ENCODE results near the gene IRF2BP2.
"Not testable (repeated sequence)": the region's sequence is repeated elsewhere in the genome, so short reads cannot be mapped to it uniquely, and the experiment has no call there.

The IRF2BP2 gene

DNA sequence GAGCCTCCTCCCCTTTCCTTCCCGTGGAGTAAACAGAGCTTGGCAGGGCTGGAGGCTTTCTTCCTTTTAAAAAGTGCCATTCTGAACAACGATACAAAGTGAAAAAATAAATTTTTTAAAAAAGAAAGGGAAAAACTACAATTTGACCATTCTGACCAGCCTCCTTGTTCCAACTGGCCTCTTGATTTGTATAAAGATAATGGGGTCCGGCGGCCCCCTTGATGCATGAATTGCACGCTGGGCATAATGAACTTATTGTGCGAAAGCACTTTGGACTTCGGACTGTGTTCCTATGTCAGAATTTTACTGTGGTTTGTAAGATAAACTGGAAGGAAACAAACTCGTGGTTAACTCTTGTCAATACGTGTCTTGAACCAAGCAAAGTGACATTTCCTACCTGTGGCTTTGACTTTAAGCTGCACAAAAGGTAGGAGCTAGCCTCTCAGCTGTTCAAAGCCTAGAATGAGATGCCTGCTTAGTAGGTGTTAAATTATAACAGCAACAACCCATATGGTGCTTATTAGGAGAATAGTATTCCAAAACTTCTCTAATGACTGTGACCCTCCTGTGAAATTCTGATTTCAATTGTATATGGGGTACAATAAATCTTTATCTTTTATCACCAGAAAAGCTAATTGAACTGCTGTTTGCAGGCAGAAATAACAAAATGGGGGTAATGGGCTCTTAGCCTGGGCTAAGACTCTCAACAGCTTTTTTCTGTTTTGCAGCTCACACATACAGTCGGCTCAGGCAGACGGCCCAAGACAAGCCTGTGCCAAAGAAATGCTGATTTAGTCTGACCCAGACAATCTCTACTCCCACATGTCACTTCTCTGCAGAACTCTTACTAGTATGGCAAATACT is 9.3 kb downstream of the IRF2BP2 start:
- DNase-seq = peak; percentile 83

GRCh38 chr1:234599617-234600417 is 10.2 kb downstream of the IRF2BP2 start:
- peak; percentile 89 for DNase-seq

DNA sequence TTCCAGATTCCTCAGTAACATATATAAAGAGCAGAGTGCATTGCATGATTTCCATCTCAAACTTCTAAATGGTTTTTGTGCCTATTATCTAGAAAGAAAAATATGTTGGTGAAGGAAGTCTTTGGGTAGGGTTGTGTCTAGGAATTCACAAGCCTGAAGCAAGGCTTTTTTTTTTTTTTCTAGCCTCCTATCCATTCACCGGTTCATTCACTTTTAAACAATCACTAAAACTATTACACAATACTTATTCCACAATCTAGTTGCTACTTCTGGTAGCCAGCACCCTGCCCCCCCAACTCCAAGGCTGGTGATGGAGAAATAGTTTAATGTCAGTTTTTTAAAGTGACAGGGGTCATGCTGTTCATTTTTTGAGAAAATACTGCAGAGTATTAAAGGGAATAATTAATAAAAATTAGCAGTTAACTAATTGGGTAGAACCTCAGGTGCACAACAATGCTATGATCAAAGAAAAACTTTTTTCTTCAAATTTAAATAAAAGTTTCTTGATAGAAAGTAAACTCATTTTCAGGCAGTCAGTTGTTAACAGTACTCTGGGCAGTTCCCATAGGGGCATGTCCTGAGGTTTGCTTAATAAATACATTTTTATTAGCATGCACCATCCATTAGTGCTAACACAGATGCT is 10.9 kb downstream of the IRF2BP2 start:
- DNase-seq = no peak

DNA sequence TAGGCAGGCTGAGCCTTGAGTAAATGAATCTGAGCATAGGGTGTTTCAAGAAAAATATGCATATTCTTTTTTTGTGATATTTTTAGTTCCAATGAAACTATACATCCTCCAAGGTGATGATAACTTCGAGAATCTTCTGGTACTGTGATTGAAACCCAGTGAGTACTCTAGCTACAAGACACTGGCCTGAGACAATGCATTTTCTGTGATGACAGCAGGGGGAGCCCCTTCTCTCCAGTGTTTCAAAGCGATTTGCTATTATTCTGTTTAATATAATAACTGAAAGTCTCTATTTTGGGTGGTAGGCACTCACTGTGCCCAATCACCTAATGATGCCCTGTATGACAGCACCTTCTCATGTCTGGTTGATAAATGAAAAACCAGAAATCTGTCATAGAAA is 12.1 kb downstream of the IRF2BP2 start:
- DNase-seq = no peak

GRCh38 chr1:234595899-234596298 is 14.1 kb downstream of the IRF2BP2 start:
- no peak for DNase-seq

- DNase-seq = not testable (repeated sequence)
Observed at GRCh38 chr1:234594575-234594974, 15.4 kb downstream of the IRF2BP2 start.

- DNase-seq = no peak
Observed at GRCh38 chr1:234593771-234594504, 16.0 kb downstream of the IRF2BP2 start.

DNA sequence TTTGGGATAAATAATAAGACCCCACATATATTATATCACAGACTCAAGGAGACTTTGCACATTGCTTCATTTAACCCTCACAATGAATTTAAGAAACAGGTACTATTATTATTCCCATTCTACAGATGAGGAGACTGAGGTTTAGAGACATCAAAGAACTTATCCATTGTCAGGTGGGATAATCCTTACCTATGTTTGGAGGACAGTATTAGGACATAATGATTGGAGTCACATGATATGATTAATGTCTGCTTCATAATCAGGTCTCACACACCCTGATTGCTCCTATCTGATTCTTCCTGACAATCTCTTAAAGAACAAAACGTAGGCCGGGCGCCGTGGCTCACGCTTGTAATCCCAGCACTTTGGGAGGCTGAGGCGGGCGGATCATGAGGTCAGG is 16.9 kb downstream of the IRF2BP2 start:
- DNase-seq = no peak

- no peak for DNase-seq
Observed at GRCh38 chr1:234592240-234592639, 17.7 kb downstream of the IRF2BP2 start.

GRCh38 chr1:234591131-234591530 is 18.8 kb downstream of the IRF2BP2 start:
- no peak for DNase-seq

DNA sequence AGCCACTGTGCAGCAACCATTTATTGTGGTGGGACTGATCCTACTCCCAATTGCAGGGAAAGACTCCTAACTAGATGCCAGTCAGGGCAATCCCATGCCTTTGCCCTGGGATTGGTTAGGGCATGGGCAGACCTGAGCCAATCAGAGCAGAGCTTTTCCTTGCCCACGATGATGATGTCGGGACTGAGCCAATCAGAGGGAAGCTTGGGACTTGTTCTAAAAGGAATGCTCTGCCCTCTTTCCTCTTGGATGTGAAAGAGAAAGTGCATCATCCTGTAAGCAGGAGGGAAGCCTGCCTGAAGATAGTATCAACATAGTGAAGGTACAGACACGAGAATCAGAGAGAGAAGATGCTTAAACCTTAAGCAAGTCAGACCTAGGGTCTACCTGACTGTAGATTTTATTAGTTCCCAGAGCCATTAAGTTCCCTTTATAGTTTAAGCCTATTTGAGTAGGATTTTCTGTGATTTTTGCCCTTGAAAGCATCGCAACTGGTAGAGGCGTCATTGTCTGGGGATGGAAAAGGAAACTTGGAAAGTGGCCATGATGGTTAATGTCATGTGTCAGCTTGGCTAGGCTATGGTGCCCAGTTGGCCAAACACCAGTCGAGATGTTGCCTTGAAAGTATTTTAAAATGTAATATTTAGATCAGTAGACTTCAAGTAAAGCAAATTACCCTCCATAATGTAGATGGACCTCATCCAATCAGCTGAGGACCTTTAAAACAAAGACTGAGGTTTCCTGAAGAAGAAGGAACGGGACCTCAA is 19.9 kb downstream of the IRF2BP2 start:
- no peak for DNase-seq

- no peak for DNase-seq
Observed at GRCh38 chr1:234589064-234589800, 20.7 kb downstream of the IRF2BP2 start.

DNA sequence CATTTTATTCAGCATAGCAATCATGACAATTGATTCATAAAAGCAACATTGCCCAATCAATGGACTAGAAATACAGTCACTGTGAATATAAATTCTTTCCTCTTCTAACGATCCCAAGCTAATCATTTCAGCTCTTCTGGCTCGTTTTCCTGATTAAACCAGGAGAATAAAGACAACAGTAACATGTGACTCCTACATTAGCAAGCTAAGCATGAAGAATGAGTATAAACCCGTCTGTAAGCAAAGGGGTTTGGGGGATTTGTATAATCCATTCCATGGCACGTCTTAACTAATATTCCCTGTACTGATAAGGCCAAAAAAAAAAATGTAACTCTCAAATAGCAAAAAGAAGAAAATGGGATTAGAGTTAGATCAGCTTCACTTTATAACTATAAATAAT is 21.6 kb downstream of the IRF2BP2 start:
- no peak for DNase-seq

GRCh38 chr1:234586892-234587485 is 23.0 kb downstream of the IRF2BP2 start:
- no peak for DNase-seq

GRCh38 chr1:234586304-234586703 is 23.7 kb downstream of the IRF2BP2 start:
- no peak for DNase-seq

GRCh38 chr1:234585330-234586055 is 24.5 kb downstream of the IRF2BP2 start:
- DNase-seq = no peak

- DNase-seq = no peak
Observed at GRCh38 chr1:234584926-234585325, 25.1 kb downstream of the IRF2BP2 start.

DNA sequence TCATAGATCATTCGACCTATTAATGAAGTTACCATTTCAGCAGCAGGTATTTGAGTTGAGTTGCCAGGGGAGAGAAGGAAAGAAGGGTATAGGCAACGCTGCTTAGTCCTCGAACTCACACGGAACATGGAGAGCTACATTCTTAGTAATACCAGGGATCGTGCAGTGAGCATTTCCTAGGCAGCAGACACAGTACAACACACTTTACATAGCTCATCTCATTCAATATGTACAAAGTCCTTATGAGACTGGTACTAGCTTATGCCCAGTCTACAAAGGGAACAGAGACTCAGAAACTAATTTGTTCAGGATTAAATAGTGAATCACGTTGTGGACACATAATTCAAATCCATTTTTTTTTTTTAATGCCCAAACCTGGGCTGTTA is 25.6 kb downstream of the IRF2BP2 start:
- no peak for DNase-seq

DNA sequence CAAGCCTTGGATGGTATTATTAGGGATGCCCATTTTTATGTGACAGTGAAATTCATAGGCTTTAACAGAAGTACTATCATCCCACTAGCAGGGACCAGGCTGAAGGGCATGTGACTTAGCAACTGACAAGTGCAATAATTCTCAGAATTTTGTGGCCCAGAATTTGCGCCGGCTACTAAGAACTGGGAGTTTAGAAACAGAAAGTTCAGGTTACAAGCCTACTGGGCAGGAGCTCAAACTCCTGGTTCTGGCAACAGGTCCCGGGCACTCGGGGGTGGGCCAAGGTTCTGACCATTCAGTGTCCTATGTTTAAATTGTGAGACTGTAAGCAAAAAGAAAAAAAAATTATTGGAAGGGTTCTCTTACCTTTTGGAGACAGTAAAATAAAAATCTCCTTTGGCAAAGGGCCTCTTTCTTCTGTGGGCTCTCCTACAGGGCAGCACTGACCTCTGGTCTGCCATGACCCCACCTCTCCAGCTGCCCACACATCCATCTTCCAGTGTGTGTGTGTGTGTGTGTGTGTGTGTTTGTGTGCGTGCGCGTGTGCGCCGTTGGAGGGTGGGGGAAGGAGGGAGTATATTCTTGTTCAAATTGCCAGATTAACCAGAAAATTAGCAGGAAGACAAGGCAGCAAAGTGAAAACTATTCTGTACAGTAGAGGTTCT is 26.1 kb downstream of the IRF2BP2 start:
- no peak for DNase-seq

Data from DMS 273 treated with DMSO at 0.1 percent for 48 hours (cell line).